BE2C (cell line): Measurements from ENCODE around the gene PRR35.

Source experiments
- DNase-seq: peaks from one replicate; pipeline ENCODE4 v3.0.0-alpha.2; 2020
- H3K27me3 ChIP-seq: fragments of 250-450 bp; sonication (Bioruptor Pico); 2 replicates; pipeline ENCODE4 v1.5.1; 2020; ENCODE audit warnings: mild to moderate bottlenecking
- H3K36me3 ChIP-seq: fragments of 250-450 bp; sonication (Bioruptor Pico); 2 replicates; pipeline ENCODE4 v1.5.1; 2020; ENCODE audit warnings: mild to moderate bottlenecking
- H3K4me1 ChIP-seq: fragments of 250-450 bp; sonication (Bioruptor Pico); 2 replicates; pipeline ENCODE4 v1.5.1; 2020
- H3K4me3 ChIP-seq: 2 replicates; pipeline ENCODE4 v1.5.1; 2011; ENCODE audit warnings: low read depth, low read length
- H3K9me3 ChIP-seq: fragments of 250-450 bp; sonication (Bioruptor Pico); 2 replicates; pipeline ENCODE4 v1.5.1; 2020
- CTCF ChIP-seq: IDR thresholded peaks from 2 replicates; pipeline ENCODE4 v1.5.1; 2012; ENCODE audit warnings: mild to moderate bottlenecking, low read depth, low read length

The PRR35 gene

GRCh38 chr16:518858-519257 is 41.3 kb upstream of the PRR35 start:
- Histone ChIP-seq H3K9me3 (no peaks in the 10 kb centered on the region), H3K4me3 (no peak overlapping the region), H3K4me1 (no peaks in the 10 kb centered on the region), H3K27me3 (no peaks in the 10 kb centered on the region), H3K36me3 (peaks cover 15% of the 10 kb centered on the region)
- no peak for DNase-seq
- no peak for TF ChIP-seq CTCF

GRCh38 chr16:519425-519824 is 40.8 kb upstream of the PRR35 start:
- Histone ChIP-seq H3K27me3 (no peaks in the 10 kb centered on the region), H3K36me3 (peaks cover 15% of the 10 kb centered on the region), H3K9me3 (no peaks in the 10 kb centered on the region), H3K4me3 (no peak overlapping the region), H3K4me1 (no peaks in the 10 kb centered on the region)
- DNase-seq = no peak
- TF ChIP-seq CTCF = no peak

GRCh38 chr16:519841-520687 is 40.1 kb upstream of the PRR35 start:
- no peak for DNase-seq
- Histone ChIP-seq H3K4me3 (no peak overlapping the region), H3K27me3 (no peaks in the 10 kb centered on the region), H3K4me1 (no peaks in the 10 kb centered on the region), H3K36me3 (peaks cover 16% of the 10 kb centered on the region), H3K9me3 (no peaks in the 10 kb centered on the region)
- no peak for TF ChIP-seq CTCF

GRCh38 chr16:520847-521246 is 39.3 kb upstream of the PRR35 start:
- Histone ChIP-seq H3K4me1 (no peaks in the 10 kb centered on the region), H3K27me3 (no peaks in the 10 kb centered on the region), H3K9me3 (no peaks in the 10 kb centered on the region), H3K36me3 (peaks cover 16% of the 10 kb centered on the region), H3K4me3 (no peak overlapping the region)
- no peak for DNase-seq
- TF ChIP-seq CTCF = no peak

- no peaks in the 10 kb centered on the region for H3K9me3 ChIP-seq
- no peak for DNase-seq
- no peaks in the 10 kb centered on the region; the same call in 1 of the 2 replicates for H3K4me1 ChIP-seq
- H3K27me3 ChIP-seq = no peaks in the 10 kb centered on the region
- H3K4me3 ChIP-seq = no peak overlapping the region
- TF ChIP-seq CTCF = no peak
- H3K36me3 ChIP-seq = peaks cover 14% of the 10 kb centered on the region
These were observed 38.6 kb upstream of the PRR35 start for GRCh38 chr16:521381-522210.
